Testis (tissue), 3 donors: ENCODE measurements around the gene IRS1. TPM values are rescaled to one million over a fixed set of nuclear protein-coding genes. Genes with fewer than 3 reads are reported as not detected.

Source experiments
- DNase-seq: peaks from one replicate; pipeline ENCODE4 v3.0.0-alpha.2; 2019
- H3K27ac ChIP-seq, 2 donors: fragments of 200-600 bp; sonication (generic); one replicate each; pipeline ENCODE4 v1.5.1; 2019
- H3K27me3 ChIP-seq: fragments of 200-600 bp; sonication (generic); one replicate; pipeline ENCODE4 v1.5.1; 2019
- H3K36me3 ChIP-seq: fragments of 200-600 bp; sonication (generic); one replicate; pipeline ENCODE4 v1.5.1; 2017; ENCODE audit warnings: low read depth; ENCODE audit errors: missing control alignments
- H3K4me1 ChIP-seq: fragments of 200-600 bp; sonication (generic); one replicate; pipeline ENCODE4 v1.5.1; 2019
- H3K4me3 ChIP-seq, 2 donors: fragments of 200-600 bp; sonication (generic); one replicate each; pipeline ENCODE4 v1.5.1; 2017 to 2019
- H3K9me3 ChIP-seq: fragments of 200-600 bp; sonication (generic); one replicate; pipeline ENCODE4 v1.5.1; 2017
- POLR2A ChIP-seq: fragments of 450-650 bp; IDR thresholded peaks from one replicate; pipeline ENCODE4 v1.6.1; 2017; ENCODE audit warnings: antibody characterized with exemption, mild to moderate bottlenecking, moderate library complexity
- WGBS, 2 donors: methylation state at CpG; one replicate each; pipeline ENCODE4 v1.1.5; 2018; 5-methylcytosine and 5-hydroxymethylcytosine counted together
- intact Hi-C: fragments of 100-400 bp; cut with DNase I; formaldehyde crosslinking; loops from one replicate; pipeline ENCODE4 v1.15.1; 2023; ENCODE audit warnings: low total_unique reads
- polyA plus RNA-seq: library from polyadenylated mRNA; stranded (reverse); fragments of 350-450 nt; fragmentation: Illumina TruSeq; extraction: RNeasy Lipid Tissue Mini Kit (QIAGEN cat#74804); gene quantifications from one replicate; pipeline ENCODE4 v1.2.3, GENCODE V29; 2014; ENCODE audit warnings: low read depth, low replicate concordance; ENCODE audit not compliant: insufficient read depth
- total RNA-seq, 2 donors: library from RNA; depleted of rRNA; stranded (reverse); fragments of >200 nt; gene quantifications; one replicate each; pipeline ENCODE4 v1.2.3, GENCODE V29; 2016
- TF ChIP-seq, protein P1 (sequence below), 3 experiments: fragments of 450-650 bp in 2 of 3; fragments of 200-600 bp in 1 of 3; sonication (generic) in 1 of 3; IDR thresholded peaks; one replicate each; pipeline ENCODE4 v1.5.1; 2016 to 2019; ENCODE audit warnings: antibody characterized with exemption in 3 of 3, mild to moderate bottlenecking in 2 of 3, moderate library complexity in 1 of 3

Gene IRS1
- total and polyA plus RNA-seq, 3 donors from 2014 or later, result 3.1 to 5.9 (median 3.1) TPM

DNA sequence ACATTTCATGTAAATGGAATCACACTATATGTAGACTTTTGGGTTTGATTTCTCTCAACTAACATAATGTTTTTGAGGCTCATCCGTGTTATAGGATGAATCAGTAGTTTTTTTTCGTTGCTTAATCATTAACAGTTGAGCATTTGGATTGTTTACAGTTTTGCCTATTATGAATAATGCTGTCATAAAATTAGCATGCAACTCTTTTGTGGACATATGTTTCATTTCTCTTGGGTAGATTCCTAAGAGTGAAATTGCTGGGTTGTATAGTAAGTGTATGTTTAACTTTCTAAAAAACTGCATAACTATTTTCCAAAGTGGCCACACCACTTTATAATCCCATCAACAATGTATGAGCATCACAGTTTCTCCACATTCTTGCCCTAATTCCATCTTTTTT is 28.6 kb upstream of the IRS1 start:
- Histone ChIP-seq H3K4me3 (no peak overlapping the region), H3K27me3 (no peaks in the 10 kb centered on the region), H3K27ac (no peak overlapping the region), H3K9me3 (no peaks in the 10 kb centered on the region), H3K36me3 (no peaks in the 10 kb centered on the region), H3K4me1 (no peaks in the 10 kb centered on the region)
- no peak for TF ChIP-seq POLR2A
- TF ChIP-seq, protein P1, sequence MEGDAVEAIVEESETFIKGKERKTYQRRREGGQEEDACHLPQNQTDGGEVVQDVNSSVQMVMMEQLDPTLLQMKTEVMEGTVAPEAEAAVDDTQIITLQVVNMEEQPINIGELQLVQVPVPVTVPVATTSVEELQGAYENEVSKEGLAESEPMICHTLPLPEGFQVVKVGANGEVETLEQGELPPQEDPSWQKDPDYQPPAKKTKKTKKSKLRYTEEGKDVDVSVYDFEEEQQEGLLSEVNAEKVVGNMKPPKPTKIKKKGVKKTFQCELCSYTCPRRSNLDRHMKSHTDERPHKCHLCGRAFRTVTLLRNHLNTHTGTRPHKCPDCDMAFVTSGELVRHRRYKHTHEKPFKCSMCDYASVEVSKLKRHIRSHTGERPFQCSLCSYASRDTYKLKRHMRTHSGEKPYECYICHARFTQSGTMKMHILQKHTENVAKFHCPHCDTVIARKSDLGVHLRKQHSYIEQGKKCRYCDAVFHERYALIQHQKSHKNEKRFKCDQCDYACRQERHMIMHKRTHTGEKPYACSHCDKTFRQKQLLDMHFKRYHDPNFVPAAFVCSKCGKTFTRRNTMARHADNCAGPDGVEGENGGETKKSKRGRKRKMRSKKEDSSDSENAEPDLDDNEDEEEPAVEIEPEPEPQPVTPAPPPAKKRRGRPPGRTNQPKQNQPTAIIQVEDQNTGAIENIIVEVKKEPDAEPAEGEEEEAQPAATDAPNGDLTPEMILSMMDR (IDR thresholded peaks at IDR 0.05), result no peak
- DNase-seq, result no peak
- WGBS, 2 donors, result 74 to 76% methylated on average over 2 of the region's 2 CpGs
- intact Hi-C loops, result no loop called here

DNA sequence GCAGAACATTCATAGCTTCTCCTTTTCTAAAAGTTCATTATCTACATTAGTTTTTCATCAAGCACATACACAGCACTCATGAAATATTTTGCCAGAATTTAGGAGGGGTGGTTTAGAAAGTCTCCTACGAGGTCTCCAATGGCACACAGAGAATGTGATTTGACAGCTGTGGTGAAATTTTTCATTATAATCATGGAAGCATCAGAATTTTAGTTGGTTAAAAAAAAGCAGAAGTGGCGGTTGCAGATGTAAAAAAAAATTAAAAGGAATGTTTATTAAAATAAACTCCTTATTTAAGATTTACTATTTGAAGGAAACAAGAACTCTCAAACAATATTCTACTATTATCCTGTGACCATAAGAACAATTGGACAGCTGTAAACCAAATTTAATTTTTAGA is 25.4 kb upstream of the IRS1 start:
- intact Hi-C loops, result no loop called here
- Histone ChIP-seq H3K27me3 (no peaks in the 10 kb centered on the region), H3K4me1 (no peaks in the 10 kb centered on the region), H3K9me3 (no peaks in the 10 kb centered on the region), H3K36me3 (no peaks in the 10 kb centered on the region), H3K27ac (no peak overlapping the region), H3K4me3 (no peak overlapping the region)
- TF ChIP-seq, protein P1 (IDR thresholded peaks at IDR 0.05), result no peak
- TF ChIP-seq POLR2A, result no peak
- DNase-seq, result no peak
- WGBS, 2 donors, result 77 to 80% methylated on average over 2 of the region's 2 CpGs

- 35 to 58% methylated on average over 3 of the region's 3 CpGs for WGBS, 2 donors
- no peak for DNase-seq
- H3K27me3 ChIP-seq, result no peaks in the 10 kb centered on the region
- H3K9me3 ChIP-seq, result no peaks in the 10 kb centered on the region
- no peaks in the 10 kb centered on the region for H3K4me1 ChIP-seq
- no peaks in the 10 kb centered on the region for H3K36me3 ChIP-seq
- no peak overlapping the region for H3K4me3 ChIP-seq
- no peak overlapping the region for H3K27ac ChIP-seq
- TF ChIP-seq, protein P1 (IDR thresholded peaks at IDR 0.05), result no peak
- intact Hi-C loops, result no loop called here
Measured at GRCh38 chr2:226818930-226819329, 19.3 kb upstream of the IRS1 start.

DNA sequence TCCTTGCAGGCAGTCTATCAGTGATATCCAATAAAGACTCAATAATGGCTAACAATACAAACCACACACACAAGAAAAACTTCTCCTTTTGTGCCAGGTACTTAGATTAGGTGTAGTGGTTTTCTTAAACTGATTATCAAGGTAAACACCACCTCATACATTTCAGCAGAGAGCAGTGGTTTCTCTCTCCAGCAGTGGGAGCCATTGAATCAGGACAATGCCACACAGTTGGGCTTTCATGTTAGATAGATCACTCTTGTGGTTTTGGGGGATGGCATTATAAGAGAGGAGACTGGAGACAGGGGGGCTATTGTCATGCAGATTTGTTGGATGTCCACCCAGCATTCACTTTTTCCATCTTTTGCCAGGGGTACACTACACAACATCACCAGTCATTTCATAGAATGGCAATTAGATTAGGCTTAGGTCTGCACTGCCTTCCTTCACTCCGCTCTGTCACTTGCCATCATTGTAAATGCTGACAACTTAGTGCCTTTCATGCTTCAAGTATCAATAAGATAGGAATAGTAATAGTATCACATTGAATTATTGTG is 13.6 kb upstream of the IRS1 start:
- intact Hi-C loops, result no loop called here
- no peak for TF ChIP-seq POLR2A
- TF ChIP-seq, protein P1 (IDR thresholded peaks at IDR 0.05), result no peak
- no peaks in the 10 kb centered on the region for H3K9me3 ChIP-seq
- no peak overlapping the region for H3K27ac ChIP-seq
- H3K4me1 ChIP-seq, result no peaks in the 10 kb centered on the region
- WGBS, 2 donors, result 93 to 96% methylated on average over 1 of the region's 1 CpG
- no peaks in the 10 kb centered on the region for H3K36me3 ChIP-seq
- H3K27me3 ChIP-seq, result no peaks in the 10 kb centered on the region
- H3K4me3 ChIP-seq, result no peak overlapping the region
- no peak for DNase-seq

GRCh38 chr2:226803410-226803809 is 3.8 kb upstream of the IRS1 start:
- Histone ChIP-seq H3K27me3 (no peaks in the 10 kb centered on the region), H3K9me3 (no peaks in the 10 kb centered on the region), H3K4me3 (no peak overlapping the region), H3K27ac (no peak overlapping the region), H3K36me3 (no peaks in the 10 kb centered on the region), H3K4me1 (peaks cover 14% of the 10 kb centered on the region)
- DNase-seq, result no peak
- intact Hi-C loops, result loop anchor here (10.0 kb wide), 1 partner anchor 1139 kb away; no protein-coding TSS in a partner anchor
- WGBS, 2 donors, result 65 to 75% methylated on average over 1 of the region's 1 CpG
- TF ChIP-seq, protein P1 (IDR thresholded peaks at IDR 0.05), result no peak
